Measurements from ENCODE around the gene UHMK1.

Gene UHMK1

DNA sequence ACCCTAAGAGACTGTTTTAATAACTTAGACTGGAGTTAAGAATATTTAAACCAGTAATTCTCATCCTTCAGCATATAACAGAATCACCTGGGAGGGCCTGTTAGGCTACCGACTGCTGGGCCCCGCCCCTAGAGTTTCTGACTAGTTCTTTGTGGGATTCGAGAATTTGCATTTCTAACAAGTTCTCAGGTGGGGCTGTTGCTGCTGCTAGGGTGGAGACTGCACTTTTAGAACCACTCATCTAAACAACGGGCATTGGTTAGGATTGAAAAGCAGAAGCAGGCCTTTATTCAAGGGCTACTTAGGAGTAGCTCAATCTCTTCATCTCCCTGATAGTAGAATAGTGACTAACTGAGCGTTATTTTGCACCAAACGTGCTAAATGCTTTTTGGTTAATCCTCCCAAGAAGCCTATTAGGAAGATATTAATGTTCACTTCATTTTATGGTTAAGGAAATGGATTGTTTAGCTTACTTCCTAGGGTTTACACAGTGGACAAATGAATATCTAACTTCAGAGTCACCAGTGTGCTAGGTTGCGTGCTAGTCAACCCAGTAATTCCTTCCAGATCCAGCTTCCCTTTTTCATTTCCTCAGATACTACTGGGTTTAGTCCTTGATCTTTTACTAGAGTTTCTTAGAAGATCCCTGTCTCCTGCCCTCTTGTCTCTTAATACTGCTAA, 32.8 kb downstream of the UHMK1 start:
- no peak for DNase-seq

DNA sequence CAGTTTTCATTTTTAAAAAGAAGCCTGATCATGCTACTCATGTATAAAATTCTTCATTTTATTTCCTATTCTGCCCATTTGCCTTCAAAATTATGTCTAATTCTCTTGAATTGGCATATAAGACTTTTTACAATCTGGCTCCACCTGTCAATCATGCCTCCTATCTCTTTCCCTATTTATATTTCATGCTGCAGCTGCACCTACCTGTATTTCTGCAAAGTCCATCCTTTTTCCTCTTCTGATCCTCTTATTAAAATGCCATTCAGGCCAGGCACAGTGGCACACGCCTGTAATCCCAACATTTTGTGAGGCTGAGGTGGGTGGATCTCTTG, 33.3 kb downstream of the UHMK1 start:
- DNase-seq = no peak

DNA sequence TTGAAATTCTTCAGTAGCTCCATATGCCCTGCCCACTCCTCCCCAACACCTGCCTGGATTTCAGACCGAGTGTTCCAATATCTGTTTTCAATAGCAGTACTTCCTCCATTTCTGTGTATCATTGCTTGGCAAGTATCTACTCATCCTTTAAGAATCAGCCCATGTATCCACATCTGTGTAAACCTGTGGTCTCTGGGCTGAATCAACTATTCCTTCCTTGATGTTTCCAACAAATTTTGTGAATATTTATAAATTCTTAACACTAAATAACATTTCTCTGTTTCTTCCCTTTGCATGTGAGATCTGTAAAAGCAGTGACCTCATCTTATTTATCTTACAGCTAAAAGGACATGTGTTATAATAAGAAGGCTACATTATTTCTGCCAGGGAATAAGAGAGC, 37.9 kb downstream of the UHMK1 start:
- DNase-seq = no peak

DNA sequence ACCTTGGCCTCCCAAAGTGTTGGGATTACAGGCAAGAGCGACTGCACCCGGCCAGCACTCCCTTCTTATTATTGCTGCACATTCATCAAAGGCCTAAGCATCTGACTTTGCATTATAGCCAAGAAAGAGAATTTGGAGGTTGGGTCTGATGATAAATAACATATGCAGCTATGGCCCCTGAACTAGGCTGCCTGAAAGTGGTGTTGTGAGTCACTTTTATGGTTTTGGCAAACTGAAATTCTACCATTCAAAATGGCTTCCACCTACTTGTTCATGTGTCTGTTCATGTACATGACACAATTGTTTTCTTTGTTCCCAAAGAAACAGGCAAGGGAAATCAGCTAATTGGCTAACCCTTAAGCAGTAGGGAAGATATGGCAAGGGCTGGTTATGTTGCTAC, 38.9 kb downstream of the UHMK1 start:
- DNase-seq = no peak

DNA sequence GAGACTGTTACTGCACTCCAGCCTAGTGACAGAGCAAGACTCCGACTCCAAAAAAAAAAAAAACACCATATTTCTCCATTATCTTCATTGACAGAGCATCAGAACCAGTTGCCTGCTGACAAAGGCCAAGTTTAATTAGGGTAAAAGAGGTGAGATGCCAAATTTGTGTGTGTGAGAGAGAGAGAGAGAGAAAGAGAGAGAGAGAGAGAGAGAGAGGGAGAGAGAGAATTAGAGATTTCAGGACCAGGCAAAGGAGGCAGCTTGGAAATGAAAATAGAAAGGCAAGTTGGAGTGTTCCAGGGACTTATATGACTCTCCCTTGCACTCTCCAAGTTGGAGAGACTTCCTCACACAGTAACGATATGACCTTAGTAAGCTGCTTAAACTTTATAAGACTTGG, 39.6 kb downstream of the UHMK1 start:
- no peak for DNase-seq

DNA sequence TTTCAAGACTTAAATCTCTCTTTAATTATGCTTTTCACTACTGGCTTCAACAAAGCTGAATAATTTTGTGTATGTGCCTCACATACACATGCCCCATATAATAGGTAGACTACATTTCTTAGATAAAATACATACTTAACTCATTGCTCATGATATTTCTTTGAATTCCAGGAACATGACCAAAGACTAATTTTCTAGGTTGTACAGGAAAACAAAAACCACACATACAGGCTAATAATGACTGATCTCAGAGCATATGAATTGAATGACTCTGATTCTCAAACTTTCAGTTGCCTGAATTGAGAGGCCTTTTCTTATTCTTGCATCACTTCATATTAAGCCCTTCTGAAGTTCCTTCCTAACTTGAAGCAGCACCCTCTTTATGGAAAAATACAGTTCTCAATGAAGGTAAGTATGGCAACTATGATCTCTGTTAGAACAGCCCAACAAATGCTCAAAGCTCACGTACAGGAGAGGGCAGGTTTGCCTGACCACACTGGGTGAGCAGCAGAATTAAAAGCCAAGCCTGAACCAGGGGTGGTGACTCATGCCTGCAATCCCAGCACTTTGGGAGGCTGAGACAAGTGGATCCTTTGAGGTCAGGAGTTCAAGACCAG, 41.3 kb downstream of the UHMK1 start:
- DNase-seq = no peak

DNA sequence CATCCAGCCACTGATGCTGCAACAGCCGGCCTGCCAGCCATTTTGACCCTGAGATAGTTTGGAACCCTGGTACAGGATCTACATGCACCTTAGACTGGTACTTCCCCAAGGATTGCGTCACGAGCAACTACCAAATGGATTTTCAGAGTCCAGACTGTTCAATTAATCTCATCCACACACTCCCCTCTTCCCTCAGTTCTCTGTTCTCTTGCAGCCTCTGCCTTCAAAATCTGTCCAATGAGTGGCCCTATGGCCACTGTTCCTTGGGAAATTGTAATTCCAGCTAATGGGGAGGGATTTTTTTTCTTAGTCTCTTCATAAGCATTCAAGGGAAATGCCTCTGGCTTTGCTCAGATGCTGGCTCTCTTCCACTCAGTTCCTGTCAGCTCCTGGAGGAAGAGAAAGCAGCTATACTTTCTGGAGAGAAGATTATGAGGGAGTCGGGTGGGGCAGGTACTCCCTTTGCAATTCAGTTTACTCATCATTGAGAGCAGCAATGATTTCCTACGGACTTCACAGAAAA, 44.1 kb downstream of the UHMK1 start:
- no peak for DNase-seq

DNA sequence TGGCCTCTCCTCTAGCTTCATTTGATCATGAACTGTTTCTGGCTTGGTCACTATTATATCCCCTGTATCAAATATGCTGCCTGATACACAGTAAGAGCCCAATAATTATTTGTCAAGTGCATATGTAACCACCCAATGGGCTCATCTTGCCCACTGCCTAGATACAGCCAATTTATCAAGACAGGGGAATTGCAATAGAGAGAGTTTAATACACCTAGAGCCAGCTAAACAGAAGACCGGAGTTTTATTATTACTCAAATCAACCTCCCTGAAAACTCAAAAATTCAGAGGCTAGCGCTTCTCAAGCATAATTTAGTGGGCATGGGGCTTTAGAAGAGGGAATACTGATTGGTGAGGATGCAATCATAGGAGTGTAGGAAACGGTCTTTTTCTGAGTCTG, 45.6 kb downstream of the UHMK1 start:
- DNase-seq = no peak

DNA sequence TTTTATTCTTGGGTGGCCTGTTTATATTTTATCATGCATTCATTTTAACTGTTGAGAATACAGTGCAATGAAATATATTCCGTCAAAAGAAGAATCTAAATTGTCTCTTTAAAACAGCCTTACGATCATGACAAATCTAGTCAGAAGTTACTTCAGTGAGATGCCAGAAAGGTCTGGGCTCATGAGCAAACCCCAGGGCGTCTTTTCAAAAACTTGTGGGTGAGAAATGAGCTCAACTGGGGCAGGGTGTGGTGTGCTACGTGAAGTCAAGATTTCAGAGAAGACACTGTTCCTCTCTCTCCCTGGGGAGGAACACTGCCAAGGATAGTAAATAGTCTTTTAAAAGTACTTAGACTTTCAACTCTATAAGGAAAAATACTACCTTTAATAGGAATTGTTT, 50.6 kb downstream of the UHMK1 start:
- peak; percentile 35 for DNase-seq

DNA sequence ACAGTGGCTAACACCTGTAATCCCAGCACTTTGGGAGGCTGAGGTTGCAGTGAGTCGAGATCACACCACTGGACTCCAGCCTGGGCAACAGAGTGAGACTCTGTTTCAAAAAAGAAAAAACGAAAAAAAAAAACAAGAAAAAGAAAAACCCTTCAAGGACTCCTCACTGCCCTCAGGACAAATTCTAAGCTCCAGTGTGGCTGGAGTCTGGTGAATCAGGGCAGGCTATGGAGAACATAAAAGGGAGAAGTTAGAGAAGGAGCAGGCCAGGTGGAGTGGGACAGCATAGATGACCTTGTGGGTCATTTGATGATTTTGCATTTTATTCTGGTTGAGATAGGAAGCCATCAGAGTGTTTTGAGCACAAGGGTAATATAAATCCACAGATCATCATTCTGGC, 51.4 kb downstream of the UHMK1 start:
- no peak for DNase-seq

DNA sequence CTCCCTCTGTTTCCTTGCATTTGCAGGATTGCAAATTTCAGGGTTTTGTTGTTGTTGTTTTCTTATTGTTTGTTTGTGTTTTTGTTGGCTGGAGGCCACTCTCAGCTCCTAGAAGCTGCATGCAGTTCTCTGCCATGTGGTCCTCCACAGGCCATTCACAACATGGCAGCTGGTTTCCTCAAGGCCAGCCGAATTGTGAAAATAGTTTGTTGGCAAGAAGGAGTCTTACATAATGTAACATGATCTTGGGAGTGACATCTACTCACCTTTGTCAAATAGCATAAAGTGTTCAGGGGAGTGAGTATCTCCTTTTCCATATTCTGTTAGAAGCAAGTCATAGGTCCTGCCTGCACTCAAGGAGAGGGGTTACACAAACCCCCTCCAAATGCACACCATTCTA, 53.3 kb downstream of the UHMK1 start:
- no peak for DNase-seq

DNA sequence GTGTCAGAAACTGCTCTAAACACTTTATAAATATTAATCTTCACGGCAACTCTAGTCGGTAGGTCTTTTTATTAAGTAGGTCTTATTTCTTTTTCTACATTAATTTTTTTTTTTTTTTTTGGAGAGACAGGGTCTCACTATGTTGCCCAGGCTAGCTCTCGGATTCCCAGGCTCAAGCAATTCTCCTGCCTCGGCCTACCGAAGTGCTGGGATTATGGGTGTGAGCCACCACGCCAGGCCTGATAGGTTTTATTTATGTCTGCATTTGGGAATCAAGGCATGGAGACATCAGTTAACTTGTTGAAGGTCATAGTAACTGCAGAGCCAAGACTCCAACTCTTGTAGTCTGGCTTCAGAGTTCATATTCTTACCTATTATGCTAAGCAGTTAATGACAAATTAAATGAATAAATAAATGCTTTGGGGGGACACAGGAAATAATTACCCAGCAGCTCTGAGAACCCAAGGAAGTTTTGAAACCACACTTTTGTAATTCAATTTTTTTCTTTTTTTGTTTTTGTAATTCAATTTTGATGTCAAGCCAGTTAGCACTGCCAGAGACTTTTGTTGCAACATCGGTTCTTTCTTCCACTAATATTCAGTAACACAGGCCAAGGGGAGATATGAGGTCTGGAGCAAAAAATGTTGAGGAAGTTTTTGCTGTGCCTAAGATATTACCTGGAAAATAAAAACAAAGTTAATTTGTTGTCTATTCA, 54.5 kb downstream of the UHMK1 start:
- no peak for DNase-seq

DNA sequence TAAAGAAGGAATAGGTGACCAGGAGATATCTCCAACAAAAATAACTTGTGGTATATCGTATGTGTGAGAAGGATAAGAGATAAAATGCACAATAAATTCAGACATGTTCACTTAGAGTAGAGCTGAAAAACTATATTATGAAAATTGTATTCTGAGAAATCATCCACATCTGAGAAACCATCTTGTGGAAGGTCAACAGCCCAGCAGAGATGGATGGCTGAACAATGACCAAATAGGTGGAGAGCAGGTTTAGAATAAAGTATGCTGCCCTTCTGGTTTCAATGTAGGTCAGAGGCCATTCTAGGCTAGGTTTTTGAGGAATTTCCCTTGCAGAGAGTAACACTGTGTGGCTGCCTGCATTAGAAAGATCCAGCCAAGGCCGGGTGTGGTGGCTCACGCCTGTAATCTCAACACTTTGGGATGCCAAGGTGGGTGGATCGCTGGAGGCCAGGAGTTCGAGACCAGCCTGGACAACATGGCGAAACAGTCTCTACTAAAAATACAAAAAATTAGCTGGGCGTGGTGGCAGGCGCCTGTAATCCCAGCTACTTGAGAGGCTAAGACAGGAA, 55.1 kb downstream of the UHMK1 start:
- DNase-seq = no peak

DNA sequence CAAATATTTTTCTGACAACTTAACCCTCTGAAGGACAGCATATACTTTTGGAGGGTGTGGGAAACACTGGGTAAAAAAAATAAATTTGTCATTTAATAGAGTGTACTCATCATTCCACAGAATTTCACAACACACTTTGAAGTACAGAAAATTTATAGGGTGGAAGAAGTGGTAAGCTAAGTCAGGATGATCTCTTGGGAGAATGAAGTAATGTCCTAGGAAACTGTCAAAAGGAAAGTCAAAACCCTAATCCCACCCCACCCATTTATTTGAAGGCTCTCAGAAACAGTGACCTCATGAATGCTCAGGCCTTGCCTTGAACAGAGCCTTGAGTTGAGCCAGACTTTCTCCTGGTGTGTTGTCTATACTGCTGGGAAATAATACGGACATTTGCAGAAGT, 56.6 kb downstream of the UHMK1 start:
- no peak for DNase-seq

DNA sequence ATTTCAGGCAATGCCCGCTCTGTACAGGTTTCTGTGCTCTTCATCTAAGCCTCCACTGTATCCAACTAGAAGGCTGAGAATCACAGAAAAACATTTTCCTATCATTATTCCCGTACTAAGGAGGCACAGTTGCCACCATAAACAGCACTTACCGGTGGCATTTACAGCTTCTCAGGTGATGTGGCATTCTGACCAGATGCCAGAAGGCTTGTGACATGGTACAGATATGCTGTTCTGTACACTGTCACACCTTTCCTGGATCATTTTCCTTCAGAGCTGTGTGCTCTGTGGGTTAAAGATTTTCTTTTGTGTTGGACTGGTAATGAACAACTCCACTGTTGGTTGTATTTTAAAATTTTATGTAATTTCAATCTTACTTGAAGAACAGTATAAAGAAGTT, 59.9 kb downstream of the UHMK1 start:
- DNase-seq = no peak

DNA sequence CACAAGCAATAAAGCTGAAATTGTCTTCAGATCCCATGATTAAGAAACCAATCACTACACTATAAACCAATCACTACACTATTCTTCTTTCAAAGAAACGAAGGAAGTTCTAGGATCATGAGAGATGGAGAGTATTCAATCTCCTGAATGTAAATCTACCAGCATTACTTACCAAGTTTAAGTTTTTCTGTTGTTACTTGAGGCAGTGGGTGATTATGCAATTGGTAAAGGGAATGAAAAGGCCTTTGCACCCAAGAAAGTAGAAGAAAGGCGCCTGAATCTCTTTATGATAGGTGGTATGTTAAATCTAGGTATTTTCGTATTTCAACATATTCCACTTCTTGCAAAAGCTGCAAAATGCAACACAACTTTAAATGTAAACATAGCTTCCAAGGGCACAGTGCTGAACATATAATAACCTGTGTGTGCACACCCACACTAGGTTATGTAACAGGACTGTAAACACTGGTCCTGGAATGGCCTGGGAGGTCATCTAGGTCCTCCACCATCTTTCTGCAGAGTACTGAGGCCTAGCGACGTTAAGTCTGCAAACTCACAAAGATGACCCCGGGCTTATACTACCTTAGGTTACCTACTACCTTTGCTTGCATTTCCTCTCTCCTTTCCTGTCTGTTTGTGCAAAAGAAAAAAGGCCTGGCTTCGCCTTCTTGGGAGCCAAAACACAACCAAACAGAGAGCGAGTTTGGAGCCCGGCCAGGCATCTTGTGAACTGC, 62.9 kb downstream of the UHMK1 start:
- peak; percentile 6 for DNase-seq

DNA sequence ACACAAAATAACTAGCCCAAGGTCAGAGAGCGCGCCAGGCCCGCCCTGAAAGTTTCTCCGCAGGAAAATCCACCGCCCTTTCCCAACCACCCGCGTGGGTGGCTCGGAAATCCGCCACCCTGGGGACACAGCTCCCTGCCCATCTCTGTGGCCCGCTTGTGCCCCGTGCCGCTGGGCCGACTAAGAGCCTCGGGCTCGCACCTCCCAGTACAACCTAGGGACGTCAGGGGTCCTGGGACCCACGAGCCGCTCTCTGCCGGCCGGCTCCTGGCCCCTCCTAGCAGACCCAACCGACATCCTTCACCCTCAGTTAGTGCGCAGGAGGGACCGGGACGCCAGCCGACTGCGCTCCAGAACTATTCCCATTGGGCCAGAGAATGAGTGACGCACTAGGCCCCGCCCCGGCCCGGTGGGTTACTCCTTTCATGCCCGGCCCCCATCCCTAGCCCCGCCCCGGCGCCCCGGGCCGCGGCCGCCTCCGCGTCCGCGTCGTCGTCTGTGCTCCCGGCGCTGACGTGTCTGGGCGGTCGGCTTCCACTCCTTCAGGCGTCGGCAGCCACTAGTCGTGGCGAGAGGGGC, 63.5 kb downstream of the UHMK1 start:
- DNase-seq = peak; percentile 98

DNA sequence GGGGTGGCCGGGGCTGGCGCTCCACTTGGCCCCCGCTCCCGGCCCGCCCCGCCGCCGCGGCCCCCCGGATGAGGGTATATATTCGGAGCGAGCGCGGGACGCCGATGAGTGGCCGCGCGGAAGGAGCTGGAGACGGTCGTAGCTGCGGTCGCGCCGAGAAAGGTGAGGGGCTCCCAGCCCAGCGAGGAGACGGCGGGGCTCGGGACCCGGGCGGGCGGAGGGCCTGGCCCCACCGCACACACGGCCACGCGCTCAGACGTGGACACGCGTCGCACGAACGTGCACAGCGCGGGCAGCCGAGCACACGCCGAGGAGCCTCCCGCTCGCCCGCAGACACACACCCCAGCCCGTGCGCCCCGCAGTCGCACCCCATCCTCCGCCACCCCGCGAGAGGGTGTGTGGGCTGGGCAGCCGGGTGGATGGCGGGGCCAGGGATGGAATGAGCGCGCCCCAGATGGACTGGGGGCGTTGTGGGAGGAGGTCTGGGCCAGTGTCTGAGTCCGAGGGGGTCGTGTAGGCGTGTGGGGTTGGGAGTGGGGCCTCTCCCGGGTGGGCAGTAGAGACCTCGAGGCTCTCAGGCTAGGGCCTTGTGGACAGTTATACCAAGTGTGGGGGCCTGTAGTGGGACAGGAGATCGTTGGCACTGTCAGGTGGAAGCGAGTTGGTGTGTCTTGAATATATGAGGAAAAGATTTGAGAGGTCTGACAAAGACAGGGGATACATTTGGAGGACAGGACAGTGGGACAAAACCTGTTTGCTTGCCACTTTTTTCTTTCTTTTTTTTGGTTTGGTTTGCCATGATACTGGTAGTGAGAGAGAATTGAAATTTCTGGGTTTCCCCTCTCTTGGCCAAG, 64.2 kb downstream of the UHMK1 start, which contains the start of gene UAP1:
UAP1 (plus strand) TSS at position 107 of the 854 bp plus-strand sequence. CDS start 4,347 bp downstream, outside the sequence.
- DNase-seq = no peak

DNA sequence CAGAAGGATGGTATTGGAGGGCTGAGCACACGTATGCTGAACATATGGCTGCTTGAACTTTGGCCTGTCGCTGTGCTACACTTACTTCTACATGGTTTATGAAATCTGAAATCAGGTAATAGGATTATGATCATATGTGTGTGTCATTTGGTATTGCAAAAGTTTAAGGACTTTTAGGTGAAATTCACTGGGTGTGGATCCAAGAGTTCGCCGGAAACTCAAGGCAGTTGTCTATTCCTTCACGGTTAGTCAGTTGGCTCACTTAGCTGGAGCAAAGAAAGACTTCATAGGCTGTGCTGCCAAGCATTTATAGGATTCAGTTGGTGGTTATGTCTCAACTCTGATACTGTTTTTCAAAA, 64.8 kb downstream of the UHMK1 start:
- no peak for DNase-seq

DNA sequence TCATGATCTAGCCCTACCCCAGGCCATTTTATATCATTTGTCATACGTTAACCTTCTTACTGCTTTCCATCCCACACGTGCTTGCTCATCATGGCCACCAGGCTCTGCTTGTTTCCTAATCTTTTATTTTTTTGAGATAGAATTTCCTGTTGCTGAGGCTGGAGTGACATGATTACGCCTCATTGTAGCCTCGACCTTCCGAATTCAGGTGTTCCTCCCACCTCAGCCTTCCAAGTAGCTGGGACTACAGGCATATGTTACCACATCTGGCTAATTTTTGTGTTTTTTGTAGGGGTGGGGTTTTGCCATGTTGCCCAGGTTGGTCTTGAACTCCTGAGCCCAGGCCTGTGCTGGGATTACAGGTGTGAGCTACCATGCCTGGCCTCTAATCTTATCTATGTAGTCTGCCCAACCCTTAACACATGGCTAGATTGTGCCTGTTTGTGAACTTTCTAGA, 67.2 kb downstream of the UHMK1 start:
- no peak for DNase-seq

DNA sequence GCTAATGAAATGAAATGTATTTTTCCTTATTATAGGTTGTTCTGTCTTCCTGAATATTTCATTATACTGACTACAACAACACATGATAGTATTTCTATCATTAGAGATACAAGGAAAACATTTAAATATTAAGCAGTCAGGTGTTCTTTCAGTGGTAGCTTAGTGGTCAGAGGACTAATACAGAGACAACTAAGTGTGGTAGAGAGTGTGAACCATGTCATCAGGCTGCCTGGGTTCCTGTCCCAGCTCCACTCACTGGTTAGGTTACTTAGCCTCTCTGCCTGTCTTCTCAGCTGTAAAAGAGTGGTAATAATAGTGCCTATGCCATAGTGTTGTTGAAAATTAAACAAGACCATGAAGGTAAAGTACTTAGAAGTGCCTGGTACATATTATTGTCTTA, 67.8 kb downstream of the UHMK1 start:
- no peak for DNase-seq

DNA sequence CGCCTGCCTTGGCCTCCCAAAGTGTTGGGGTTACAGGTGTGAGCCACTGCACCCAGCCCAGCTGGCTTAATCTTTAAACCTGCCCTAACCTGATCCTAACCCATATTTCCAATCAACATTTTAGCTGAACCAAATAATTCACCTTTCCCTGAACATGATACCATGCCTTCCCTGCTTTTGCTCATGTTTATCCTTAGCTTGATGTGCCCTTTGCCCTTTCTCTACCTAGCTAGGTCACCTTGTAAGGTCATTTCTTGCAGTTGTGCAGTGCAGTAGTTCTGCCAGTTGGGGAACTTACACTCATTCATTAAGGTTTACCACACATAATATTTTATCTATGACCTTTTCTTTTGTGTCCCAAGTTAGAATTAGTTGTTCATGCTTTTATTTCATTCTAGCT, 69.3 kb downstream of the UHMK1 start:
- DNase-seq = no peak

Measured in CD4-positive, alpha-beta T cell treated with Interleukin-10 for 1 hour (primary cell).